Measurements from ENCODE around the gene DBP. TPM values are rescaled to one million over a fixed set of nuclear protein-coding genes. Genes with fewer than 3 reads are reported as not detected.

The DBP gene
- total RNA-seq, 1 donor from 2014 or later: 6.8 TPM

- Histone ChIP-seq H3K9me3 (ENCODE audit: control insufficient read depth in 3 of 3, low read length in 3 of 3) (no peaks in the 10 kb centered on the region), H3K36me3 (ENCODE audit: control insufficient read depth in 3 of 3, insufficient read depth in 3 of 3, low read length in 3 of 3) (no peaks in the 10 kb centered on the region), H3K9ac (ENCODE audit: low read depth in 1 of 3, low read length in 3 of 3) (no peak overlapping the region), H3K4me3 (ENCODE audit: low read length in 3 of 3) (no peak overlapping the region), H3K27me3 (ENCODE audit: control insufficient read depth in 3 of 3, insufficient read depth in 3 of 3, low read length in 3 of 3) (no peaks in the 10 kb centered on the region), H3K4me1 (ENCODE audit: control insufficient read depth in 3 of 3, insufficient read depth in 3 of 3, low read length in 3 of 3) (peaks cover 20 to 28% (median 26%) of the 10 kb centered on the region in 3 donors), H3K27ac (ENCODE audit: low read depth, low read length) (no peak overlapping the region)
Observed at GRCh38 chr19:48642862-48643261, 5.7 kb upstream of the DBP start.

- Histone ChIP-seq H3K4me1 (ENCODE audit: control insufficient read depth in 3 of 3, insufficient read depth in 3 of 3, low read length in 3 of 3) (peaks cover 20 to 30% (median 28%) of the 10 kb centered on the region in 3 donors), H3K27ac (ENCODE audit: low read depth, low read length) (no peak overlapping the region), H3K27me3 (ENCODE audit: control insufficient read depth in 3 of 3, insufficient read depth in 3 of 3, low read length in 3 of 3) (no peaks in the 10 kb centered on the region), H3K36me3 (ENCODE audit: control insufficient read depth in 3 of 3, insufficient read depth in 3 of 3, low read length in 3 of 3) (no peaks in the 10 kb centered on the region), H3K9ac (ENCODE audit: low read depth in 1 of 3, low read length in 3 of 3) (no peak overlapping the region), H3K9me3 (ENCODE audit: control insufficient read depth in 3 of 3, low read length in 3 of 3) (no peaks in the 10 kb centered on the region), H3K4me3 (ENCODE audit: low read length in 3 of 3) (no peak overlapping the region)
Observed at GRCh38 chr19:48641850-48642249, 4.7 kb upstream of the DBP start.

GRCh38 chr19:48639483-48640375 is 2.5 kb upstream of the DBP start:
- H3K27ac ChIP-seq (ENCODE audit: low read depth, low read length): no peak overlapping the region
- H3K4me1 ChIP-seq (ENCODE audit: control insufficient read depth in 3 of 3, insufficient read depth in 3 of 3, low read length in 3 of 3): peaks cover 11 to 21% (median 20%) of the 10 kb centered on the region in 3 donors
- H3K9ac ChIP-seq (ENCODE audit: low read depth in 1 of 3, low read length in 3 of 3): no peak overlapping the region
- peaks cover 0 to 2% (median 0%) of the 10 kb centered on the region in 3 donors for H3K36me3 ChIP-seq (ENCODE audit: control insufficient read depth in 3 of 3, insufficient read depth in 3 of 3, low read length in 3 of 3)
- no peaks in the 10 kb centered on the region for H3K27me3 ChIP-seq (ENCODE audit: control insufficient read depth in 3 of 3, insufficient read depth in 3 of 3, low read length in 3 of 3)
- H3K9me3 ChIP-seq (ENCODE audit: control insufficient read depth in 3 of 3, low read length in 3 of 3): no peaks in the 10 kb centered on the region
- H3K4me3 ChIP-seq (ENCODE audit: low read length in 3 of 3): no peak overlapping the region

- H3K36me3 ChIP-seq (ENCODE audit: control insufficient read depth in 3 of 3, insufficient read depth in 3 of 3, low read length in 3 of 3): peaks cover 0 to 2% (median 0%) of the 10 kb centered on the region in 3 donors
- H3K4me3 ChIP-seq (ENCODE audit: low read length in 3 of 3): peak overlapping the region; percentile 52 to 90 (median 65)
- H3K9ac ChIP-seq (ENCODE audit: low read depth in 1 of 3, low read length in 3 of 3): peak overlapping the region in 2 of 3 donors; percentile 52 to 99
- no peaks in the 10 kb centered on the region for H3K27me3 ChIP-seq (ENCODE audit: control insufficient read depth in 3 of 3, insufficient read depth in 3 of 3, low read length in 3 of 3)
- H3K9me3 ChIP-seq (ENCODE audit: control insufficient read depth in 3 of 3, low read length in 3 of 3): no peaks in the 10 kb centered on the region
- peaks cover 18 to 27% (median 22%) of the 10 kb centered on the region in 3 donors for H3K4me1 ChIP-seq (ENCODE audit: control insufficient read depth in 3 of 3, insufficient read depth in 3 of 3, low read length in 3 of 3)
- peak overlapping the region; percentile 100 for H3K27ac ChIP-seq (ENCODE audit: low read depth, low read length)
Observed at GRCh38 chr19:48638831-48639381, 1.7 kb upstream of the DBP start.

GRCh38 chr19:48637948-48638830 is 1.0 kb upstream of the DBP start:
- H3K9ac ChIP-seq (ENCODE audit: low read depth in 1 of 3, low read length in 3 of 3): peak overlapping the region; percentile 87 to 99 (median 91)
- H3K36me3 ChIP-seq (ENCODE audit: control insufficient read depth in 3 of 3, insufficient read depth in 3 of 3, low read length in 3 of 3): peaks cover 2% of the 10 kb centered on the region in 3 donors
- H3K4me1 ChIP-seq (ENCODE audit: control insufficient read depth in 3 of 3, insufficient read depth in 3 of 3, low read length in 3 of 3): peaks cover 25 to 34% (median 29%) of the 10 kb centered on the region in 3 donors
- H3K27me3 ChIP-seq (ENCODE audit: control insufficient read depth in 3 of 3, insufficient read depth in 3 of 3, low read length in 3 of 3): no peaks in the 10 kb centered on the region
- H3K27ac ChIP-seq (ENCODE audit: low read depth, low read length): peak overlapping the region; percentile 100
- peak overlapping the region; percentile 78 to 90 (median 86) for H3K4me3 ChIP-seq (ENCODE audit: low read length in 3 of 3)
- H3K9me3 ChIP-seq (ENCODE audit: control insufficient read depth in 3 of 3, low read length in 3 of 3): no peaks in the 10 kb centered on the region

- Histone ChIP-seq H3K4me1 (ENCODE audit: control insufficient read depth in 3 of 3, insufficient read depth in 3 of 3, low read length in 3 of 3) (peaks cover 32 to 41% (median 36%) of the 10 kb centered on the region in 3 donors), H3K9me3 (ENCODE audit: control insufficient read depth in 3 of 3, low read length in 3 of 3) (no peaks in the 10 kb centered on the region), H3K9ac (ENCODE audit: low read depth in 1 of 3, low read length in 3 of 3) (peak overlapping the region; percentile 87 to 99 (median 94)), H3K4me3 (ENCODE audit: low read length in 3 of 3) (peak overlapping the region; percentile 90 to 97 (median 93)), H3K27me3 (ENCODE audit: control insufficient read depth in 3 of 3, insufficient read depth in 3 of 3, low read length in 3 of 3) (no peaks in the 10 kb centered on the region), H3K36me3 (ENCODE audit: control insufficient read depth in 3 of 3, insufficient read depth in 3 of 3, low read length in 3 of 3) (peaks cover 7 to 9% (median 9%) of the 10 kb centered on the region in 3 donors), H3K27ac (ENCODE audit: low read depth, low read length) (peak overlapping the region; percentile 100)
Observed at GRCh38 chr19:48637449-48637947, 319 bp upstream of the DBP start.

- Histone ChIP-seq H3K4me1 (ENCODE audit: control insufficient read depth in 3 of 3, insufficient read depth in 3 of 3, low read length in 3 of 3) (peaks cover 39 to 49% (median 48%) of the 10 kb centered on the region in 3 donors), H3K9ac (ENCODE audit: low read depth in 1 of 3, low read length in 3 of 3) (peak overlapping the region; percentile 84 to 99 (median 94)), H3K27ac (ENCODE audit: low read depth, low read length) (peak overlapping the region; percentile 100), H3K27me3 (ENCODE audit: control insufficient read depth in 3 of 3, insufficient read depth in 3 of 3, low read length in 3 of 3) (no peaks in the 10 kb centered on the region), H3K4me3 (ENCODE audit: low read length in 3 of 3) (peak overlapping the region; percentile 90 to 97 (median 93)), H3K9me3 (ENCODE audit: control insufficient read depth in 3 of 3, low read length in 3 of 3) (no peaks in the 10 kb centered on the region), H3K36me3 (ENCODE audit: control insufficient read depth in 3 of 3, insufficient read depth in 3 of 3, low read length in 3 of 3) (peaks cover 9 to 17% (median 16%) of the 10 kb centered on the region in 3 donors)
Observed at GRCh38 chr19:48635966-48636858, 967 bp downstream of the DBP start.

GRCh38 chr19:48635263-48635965 is 1.8 kb downstream of the DBP start:
- Histone ChIP-seq H3K36me3 (ENCODE audit: control insufficient read depth in 3 of 3, insufficient read depth in 3 of 3, low read length in 3 of 3) (peaks cover 11 to 23% (median 23%) of the 10 kb centered on the region in 3 donors), H3K4me3 (ENCODE audit: low read length in 3 of 3) (peak overlapping the region; percentile 90 to 97 (median 93)), H3K27me3 (ENCODE audit: control insufficient read depth in 3 of 3, insufficient read depth in 3 of 3, low read length in 3 of 3) (no peaks in the 10 kb centered on the region), H3K4me1 (ENCODE audit: control insufficient read depth in 3 of 3, insufficient read depth in 3 of 3, low read length in 3 of 3) (peaks cover 47 to 57% (median 56%) of the 10 kb centered on the region in 3 donors), H3K9me3 (ENCODE audit: control insufficient read depth in 3 of 3, low read length in 3 of 3) (no peaks in the 10 kb centered on the region), H3K27ac (ENCODE audit: low read depth, low read length) (peak overlapping the region; percentile 100), H3K9ac (ENCODE audit: low read depth in 1 of 3, low read length in 3 of 3) (peak overlapping the region; percentile 84 to 99 (median 94))

Data from skeletal muscle tissue (tissue), 4 donors.